ENCODE data around the gene HES5.

The HES5 gene

GRCh38 chr1:2495026-2495425, 35.0 kb downstream of the HES5 start:
- no peaks in the 10 kb centered on the region for H3K36me3 ChIP-seq (ENCODE audit: insufficient read depth, insufficient read length, low read length)
- H3K9ac ChIP-seq (ENCODE audit: insufficient read length, low read depth) = no peak overlapping the region
- no peak for TF ChIP-seq YY1 (IDR thresholded peaks at IDR 0.05; ENCODE audit: insufficient read depth, insufficient read length)
- no peaks in the 10 kb centered on the region for H3K9me3 ChIP-seq (ENCODE audit: insufficient read depth, low read length)
- no peak for DNase-seq (ENCODE audit: low read depth, low spot score)
- H3K27me3 ChIP-seq (ENCODE audit: insufficient read depth, insufficient read length) = no peaks in the 10 kb centered on the region
- H3K4me3 ChIP-seq (ENCODE audit: insufficient read length, low read depth) = no peak overlapping the region
- peaks cover 4% of the 10 kb centered on the region for H3K4me1 ChIP-seq (ENCODE audit: insufficient read depth, insufficient read length)

- H3K4me1 ChIP-seq (ENCODE audit: insufficient read depth, insufficient read length) = peaks cover 4% of the 10 kb centered on the region
- H3K9me3 ChIP-seq (ENCODE audit: insufficient read depth, low read length) = peaks cover 3% of the 10 kb centered on the region; the same call in 1 of the 2 replicates
- no peak overlapping the region for H3K4me3 ChIP-seq (ENCODE audit: insufficient read length, low read depth)
- DNase-seq (ENCODE audit: low read depth, low spot score) = no peak
- H3K36me3 ChIP-seq (ENCODE audit: insufficient read depth, insufficient read length, low read length) = no peaks in the 10 kb centered on the region
- no peaks in the 10 kb centered on the region for H3K27me3 ChIP-seq (ENCODE audit: insufficient read depth, insufficient read length)
- TF ChIP-seq ZNF274 (IDR thresholded peaks at IDR 0.05; ENCODE audit: low read depth, low read length) (no peak), SUZ12 (IDR thresholded peaks at IDR 0.05; ENCODE audit: extremely low read depth, insufficient read depth, insufficient read length) (no peak), YY1 (IDR thresholded peaks at IDR 0.05; ENCODE audit: insufficient read depth, insufficient read length) (no peak)
- no peak overlapping the region for H3K9ac ChIP-seq (ENCODE audit: insufficient read length, low read depth)
Observed at GRCh38 chr1:2494323-2494693, 35.8 kb downstream of the HES5 start.

- no peak for DNase-seq (ENCODE audit: low read depth, low spot score)
- Histone ChIP-seq H3K36me3 (ENCODE audit: insufficient read depth, insufficient read length, low read length) (no peaks in the 10 kb centered on the region), H3K4me1 (ENCODE audit: insufficient read depth, insufficient read length) (peaks cover 4% of the 10 kb centered on the region), H3K9me3 (ENCODE audit: insufficient read depth, low read length) (peaks cover 8% of the 10 kb centered on the region), H3K4me3 (ENCODE audit: insufficient read length, low read depth) (no peak overlapping the region), H3K9ac (ENCODE audit: insufficient read length, low read depth) (peak overlapping the region; percentile 32), H3K27me3 (ENCODE audit: insufficient read depth, insufficient read length) (peaks cover under 1% of the 10 kb centered on the region)
- TF ChIP-seq YY1 (IDR thresholded peaks at IDR 0.05; ENCODE audit: insufficient read depth, insufficient read length) (no peak), SUZ12 (IDR thresholded peaks at IDR 0.05; ENCODE audit: extremely low read depth, insufficient read depth, insufficient read length) (no peak), ZNF274 (IDR thresholded peaks at IDR 0.05; ENCODE audit: low read depth, low read length) (no peak)
Observed at GRCh38 chr1:2493691-2494322, 36.3 kb downstream of the HES5 start.

- Histone ChIP-seq H3K27me3 (ENCODE audit: insufficient read depth, insufficient read length) (peaks cover 4% of the 10 kb centered on the region), H3K9ac (ENCODE audit: insufficient read length, low read depth) (no peak overlapping the region)
Observed at GRCh38 chr1:2493218-2493617, 36.8 kb downstream of the HES5 start.

GRCh38 chr1:2492091-2492490, 38.0 kb downstream of the HES5 start:
- TF ChIP-seq YY1 (IDR thresholded peaks at IDR 0.05; ENCODE audit: insufficient read depth, insufficient read length) (no peak), ZNF274 (IDR thresholded peaks at IDR 0.05; ENCODE audit: low read depth, low read length) (no peak), SUZ12 (IDR thresholded peaks at IDR 0.05; ENCODE audit: extremely low read depth, insufficient read depth, insufficient read length) (no peak)
- Histone ChIP-seq H3K27me3 (ENCODE audit: insufficient read depth, insufficient read length) (peaks cover 4% of the 10 kb centered on the region), H3K4me1 (ENCODE audit: insufficient read depth, insufficient read length) (peaks cover 4% of the 10 kb centered on the region), H3K36me3 (ENCODE audit: insufficient read depth, insufficient read length, low read length) (no peaks in the 10 kb centered on the region), H3K9me3 (ENCODE audit: insufficient read depth, low read length) (peaks cover 20% of the 10 kb centered on the region), H3K4me3 (ENCODE audit: insufficient read length, low read depth) (no peak overlapping the region), H3K9ac (ENCODE audit: insufficient read length, low read depth) (no peak overlapping the region)
- DNase-seq (ENCODE audit: low read depth, low spot score) = no peak

More at GRCh38 chr1:2493218-2493617, 36.8 kb downstream of the HES5 start:
- Histone ChIP-seq H3K9me3 (ENCODE audit: insufficient read depth, low read length) (peaks cover 14% of the 10 kb centered on the region), H3K36me3 (ENCODE audit: insufficient read depth, insufficient read length, low read length) (no peaks in the 10 kb centered on the region), H3K4me1 (ENCODE audit: insufficient read depth, insufficient read length) (peaks cover 4% of the 10 kb centered on the region), H3K4me3 (ENCODE audit: insufficient read length, low read depth) (no peak overlapping the region)
- no peak for DNase-seq (ENCODE audit: low read depth, low spot score)
- no peak for TF ChIP-seq SUZ12 (IDR thresholded peaks at IDR 0.05; ENCODE audit: extremely low read depth, insufficient read depth, insufficient read length)
- no peak for TF ChIP-seq YY1 (IDR thresholded peaks at IDR 0.05; ENCODE audit: insufficient read depth, insufficient read length)
- TF ChIP-seq ZNF274 (IDR thresholded peaks at IDR 0.05; ENCODE audit: low read depth, low read length) = no peak

GRCh38 chr1:2489615-2490014, 40.4 kb downstream of the HES5 start:
- peaks cover 4% of the 10 kb centered on the region for H3K4me1 ChIP-seq (ENCODE audit: insufficient read depth, insufficient read length)
- no peak for TF ChIP-seq SUZ12 (IDR thresholded peaks at IDR 0.05; ENCODE audit: extremely low read depth, insufficient read depth, insufficient read length)
- TF ChIP-seq ZNF274 (IDR thresholded peaks at IDR 0.05; ENCODE audit: low read depth, low read length) = no peak
- TF ChIP-seq YY1 (IDR thresholded peaks at IDR 0.05; ENCODE audit: insufficient read depth, insufficient read length) = no peak
- no peaks in the 10 kb centered on the region for H3K36me3 ChIP-seq (ENCODE audit: insufficient read depth, insufficient read length, low read length)
- no peak overlapping the region for H3K9ac ChIP-seq (ENCODE audit: insufficient read length, low read depth)
- peaks cover 9% of the 10 kb centered on the region for H3K27me3 ChIP-seq (ENCODE audit: insufficient read depth, insufficient read length)
- DNase-seq (ENCODE audit: low read depth, low spot score) = no peak
- peaks cover 20% of the 10 kb centered on the region for H3K9me3 ChIP-seq (ENCODE audit: insufficient read depth, low read length)
- no peak overlapping the region for H3K4me3 ChIP-seq (ENCODE audit: insufficient read length, low read depth)

- TF ChIP-seq ZNF274 (IDR thresholded peaks at IDR 0.05; ENCODE audit: low read depth, low read length) (no peak), YY1 (IDR thresholded peaks at IDR 0.05; ENCODE audit: insufficient read depth, insufficient read length) (no peak), SUZ12 (IDR thresholded peaks at IDR 0.05; ENCODE audit: extremely low read depth, insufficient read depth, insufficient read length) (no peak)
- Histone ChIP-seq H3K4me3 (ENCODE audit: insufficient read length, low read depth) (no peak overlapping the region), H3K9me3 (ENCODE audit: insufficient read depth, low read length) (peaks cover 20% of the 10 kb centered on the region), H3K9ac (ENCODE audit: insufficient read length, low read depth) (no peak overlapping the region), H3K27me3 (ENCODE audit: insufficient read depth, insufficient read length) (peaks cover 9% of the 10 kb centered on the region), H3K36me3 (ENCODE audit: insufficient read depth, insufficient read length, low read length) (no peaks in the 10 kb centered on the region), H3K4me1 (ENCODE audit: insufficient read depth, insufficient read length) (no peaks in the 10 kb centered on the region)
- no peak for DNase-seq (ENCODE audit: low read depth, low spot score)
Observed at GRCh38 chr1:2488688-2489087, 41.4 kb downstream of the HES5 start.

All from NT2/D1 (cell line).